Amygdala (tissue), 56 donors: ENCODE results near the gene GRIPAP1.

Experiments
- DNase-seq, 56 donors: peaks; one replicate each; lab custom pipeline; 2025; lab: John Stamatoyannopoulos, UW

GRIPAP1 gene

GRCh38 chrX:48966796-48967579, 35.1 kb downstream of the GRIPAP1 start:
- DNase-seq: no peak

- no peak for DNase-seq
These were observed 36.1 kb downstream of the GRIPAP1 start for GRCh38 chrX:48965959-48966358.

- no peak for DNase-seq
These were observed 40.4 kb downstream of the GRIPAP1 start for GRCh38 chrX:48961585-48962091.

GRCh38 chrX:48960291-48960690, 41.8 kb downstream of the GRIPAP1 start:
- peak in 1 of 56 donors; percentile 0 for DNase-seq

- DNase-seq: peak in 11 of 56 donors; percentile 7 to 58 (median 18)
These were observed 43.4 kb downstream of the GRIPAP1 start for GRCh38 chrX:48958635-48959094.

- DNase-seq: peak; percentile 33 to 98 (median 90)
These were observed 44.0 kb downstream of the GRIPAP1 start for GRCh38 chrX:48957827-48958634.

- DNase-seq: peak in 48 of 56 donors; percentile 11 to 79 (median 54)
These were observed 44.6 kb downstream of the GRIPAP1 start, which contains the start of gene OTUD5 for GRCh38 chrX:48957477-48957826. Gene OTUD5 (minus strand): TSS chrX:48957607. CDS start chrX:48957570, 37 bp downstream.

- DNase-seq: peak in 2 of 56 donors; percentile 1 to 3
These were observed 45.2 kb downstream of the GRIPAP1 start for GRCh38 chrX:48956728-48957414.

GRCh38 chrX:48948589-48948988, 53.5 kb downstream of the GRIPAP1 start:
- DNase-seq: no peak

GRCh38 chrX:48945517-48946348, 56.3 kb downstream of the GRIPAP1 start:
- peak in 23 of 56 donors; percentile 0 to 41 (median 3) for DNase-seq

- no peak for DNase-seq
These were observed 59.2 kb downstream of the GRIPAP1 start for GRCh38 chrX:48942895-48943294.

GRCh38 chrX:48940404-48940955, 61.6 kb downstream of the GRIPAP1 start:
- no peak for DNase-seq

- no peak for DNase-seq
These were observed 62.4 kb downstream of the GRIPAP1 start for GRCh38 chrX:48939524-48940228.

- DNase-seq: no peak
These were observed 63.2 kb downstream of the GRIPAP1 start for GRCh38 chrX:48938721-48939425.

- peak in 11 of 56 donors; percentile 0 to 11 (median 2) for DNase-seq
These were observed 64.8 kb downstream of the GRIPAP1 start for GRCh38 chrX:48937054-48937907.

- no peak for DNase-seq
These were observed 65.5 kb downstream of the GRIPAP1 start for GRCh38 chrX:48936429-48937053.

GRCh38 chrX:48935301-48935670, 66.8 kb downstream of the GRIPAP1 start:
- no peak for DNase-seq
